Renal pelvis (tissue), 12 donors: ENCODE data around the gene SOS1. TPM values are rescaled to one million over a fixed set of nuclear protein-coding genes. Genes with fewer than 3 reads are reported as not detected.
"Not testable (repeated sequence)": the region's sequence is repeated elsewhere in the genome, so short reads cannot be mapped to it uniquely, and the experiment has no call there.

Experiments
- DNase-seq: peaks from one replicate; pipeline ENCODE4 v3.0.0-alpha.2; 2013
- long read RNA-seq, 16 experiments: transcript quantifications; one replicate each; lab custom pipeline, GENCODE V29; 2026
- polyA plus RNA-seq, 3 donors: library from polyadenylated mRNA; unstranded; fragments of 120-200 nt; gene quantifications; one replicate each; pipeline ENCODE4 v1.2.1, GENCODE V29; 2013; ENCODE audit not compliant: insufficient read length in 3 of 3

Gene SOS1
- polyA plus RNA-seq: 10 to 100 TPM; 49.4 to 60.1 (median 52.2) TPM
- long read RNA-seq, donor 1, full-length matches to known transcripts: 1 of 1 reads
- long read RNA-seq, donor 1, partial matches to known transcripts: 0 of 1 reads
- long read RNA-seq, donor 1, other reads (novel, unspliced or antisense): 0 of 1 reads
- long read RNA-seq, donor 2, partial matches to known transcripts: 10 of 10 reads
- long read RNA-seq, donor 2, other reads (novel, unspliced or antisense): 0 of 10 reads
- long read RNA-seq, donor 3, partial matches to known transcripts: 0 of 2 reads
- long read RNA-seq, donor 3, other reads (novel, unspliced or antisense): 0 of 2 reads
- long read RNA-seq, donor 4, full-length matches to known transcripts: 5 of 5 reads
- long read RNA-seq, donor 4, partial matches to known transcripts: 0 of 5 reads
- long read RNA-seq, donor 4, other reads (novel, unspliced or antisense): 0 of 5 reads
- long read RNA-seq, donor 5: 0 reads
- long read RNA-seq, donor 6, partial matches to known transcripts: 6 of 7 reads
- long read RNA-seq, donor 6, other reads (novel, unspliced or antisense): 0 of 7 reads
- long read RNA-seq, donor 7, transcript SOS1-206 (2 exons, 523 nt): major isoform, 10 of 21 reads
- long read RNA-seq, donor 7, partial matches to known transcripts: 11 of 21 reads
- long read RNA-seq, donor 7, other reads (novel, unspliced or antisense): 0 of 21 reads
- long read RNA-seq, donor 8, full-length matches to known transcripts: 2 of 8 reads
- long read RNA-seq, donor 8, partial matches to known transcripts: 0 of 8 reads
- long read RNA-seq, donor 8, other reads (novel, unspliced or antisense): 6 of 8 reads
- long read RNA-seq, donor 9: 0 reads
- long read RNA-seq, donor 10, full-length matches to known transcripts: 1 of 1 reads
- long read RNA-seq, donor 10, partial matches to known transcripts: 0 of 1 reads
- long read RNA-seq, donor 10, other reads (novel, unspliced or antisense): 0 of 1 reads
- long read RNA-seq, donor 11, transcript SOS1-206 (2 exons, 523 nt): major isoform, 6 of 6 reads
- long read RNA-seq, donor 11, partial matches to known transcripts: 0 of 6 reads
- long read RNA-seq, donor 11, other reads (novel, unspliced or antisense): 0 of 6 reads
- long read RNA-seq, donor 12, full-length matches to known transcripts: 5 of 5 reads
- long read RNA-seq, donor 12, partial matches to known transcripts: 0 of 5 reads
- long read RNA-seq, donor 12, other reads (novel, unspliced or antisense): 0 of 5 reads
- long read RNA-seq, donor 13, partial matches to known transcripts: 0 of 1 reads
- long read RNA-seq, donor 13, other reads (novel, unspliced or antisense): 0 of 1 reads
- long read RNA-seq, donor 14: 0 reads
- long read RNA-seq, donor 15, partial matches to known transcripts: 0 of 18 reads
- long read RNA-seq, donor 15, other reads (novel, unspliced or antisense): 18 of 18 reads
- long read RNA-seq, donor 16: 0 reads

DNA sequence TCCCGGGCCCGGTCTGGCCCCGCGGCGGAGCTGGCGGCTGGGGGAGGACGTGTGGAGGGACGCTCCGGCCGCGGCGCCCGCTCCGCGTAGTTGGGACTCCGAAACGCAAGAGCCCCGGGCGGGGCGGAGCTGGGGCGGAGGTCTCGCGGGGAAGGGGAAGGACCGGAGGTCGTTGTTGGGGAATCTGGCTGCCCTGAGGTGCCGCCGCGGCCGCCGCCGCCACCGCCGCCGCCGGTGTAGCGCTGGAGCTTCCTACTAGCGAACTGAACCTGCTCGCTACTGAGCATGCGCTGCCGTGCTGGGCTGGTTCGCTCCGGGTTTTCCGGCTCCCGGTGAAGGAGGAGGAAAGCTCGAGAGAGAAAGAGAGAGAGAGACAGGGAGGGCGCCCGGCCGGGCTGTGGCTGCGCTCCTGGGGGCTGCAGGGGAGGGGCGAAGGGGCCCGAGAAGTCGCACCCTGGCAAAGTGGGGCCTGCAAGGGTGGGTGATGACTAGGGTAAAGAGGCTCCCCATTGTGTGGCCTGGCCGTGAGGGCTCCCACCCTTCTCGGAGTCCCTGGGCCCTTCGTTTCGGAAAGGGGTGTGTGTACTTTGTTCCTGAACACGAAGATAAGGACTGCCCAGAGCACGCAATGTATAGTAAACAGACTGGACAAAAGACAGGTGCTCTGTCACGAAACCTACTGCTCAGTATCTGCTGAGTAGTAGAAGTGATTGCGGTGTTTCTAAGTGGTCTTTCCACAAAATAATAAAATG lies at the start of gene SOS1:
Gene SOS1 (minus strand): TSS at position 281 of the 752 bp plus-strand sequence. CDS start 629 bp downstream, outside the sequence.
- peak; percentile 96 for DNase-seq

DNA sequence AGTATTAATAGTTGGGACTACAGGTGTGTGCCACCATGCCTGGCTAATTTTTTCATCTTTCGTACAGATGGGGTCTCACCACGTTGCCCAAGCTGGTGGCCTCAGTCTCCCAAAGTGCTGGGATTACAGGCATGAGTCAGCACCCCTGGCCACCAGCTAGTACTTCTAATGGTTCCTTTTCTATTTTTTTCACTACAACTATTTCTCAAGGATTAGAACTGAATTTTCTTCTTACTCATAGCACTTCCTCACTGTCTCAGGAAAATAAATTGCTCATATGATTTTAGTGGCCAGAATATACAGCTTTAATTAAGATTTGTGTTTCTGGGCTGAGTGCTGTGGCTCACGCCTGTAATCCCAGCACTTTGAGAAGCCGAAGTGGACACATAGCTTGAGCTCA lies 43.2 kb upstream of the SOS1 start:
- DNase-seq: no peak

DNA sequence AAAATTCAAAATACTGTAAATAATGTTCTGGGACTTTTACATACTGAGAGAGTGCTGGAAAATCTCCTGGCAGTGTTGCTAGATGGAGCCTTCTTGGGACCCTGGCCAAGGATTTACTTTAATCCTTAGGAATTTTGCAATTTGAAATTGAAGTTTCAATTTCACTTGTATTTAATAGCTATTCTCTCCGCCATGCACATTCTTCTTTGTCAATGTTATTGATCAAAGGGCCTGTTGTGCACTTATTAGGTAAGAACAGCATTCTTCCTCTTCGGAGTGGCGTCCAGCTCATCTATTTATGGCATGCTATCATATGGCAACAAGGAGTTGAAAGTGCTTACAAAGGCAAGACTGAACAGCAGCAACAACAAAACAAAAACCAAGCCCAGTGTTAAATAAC lies 40.1 kb upstream of the SOS1 start:
- DNase-seq: no peak

DNA sequence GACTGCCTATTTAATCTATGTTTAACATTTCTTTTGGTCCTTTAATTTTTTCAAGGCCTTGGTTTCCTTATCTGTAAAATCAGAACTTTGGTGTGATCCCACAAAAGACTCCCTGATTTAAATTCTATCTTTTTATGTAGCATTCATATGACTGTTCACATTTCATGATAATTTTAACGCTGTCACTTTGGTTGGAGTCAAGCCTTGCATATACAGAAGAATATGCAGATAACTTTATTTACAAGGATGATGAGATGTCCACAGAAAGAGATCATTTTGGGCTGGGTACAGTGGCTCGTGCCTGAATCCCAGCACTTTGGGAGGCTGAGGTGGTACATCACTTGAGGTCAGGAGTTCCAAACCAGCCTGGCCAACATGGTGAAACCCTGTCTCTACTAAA lies 38.4 kb upstream of the SOS1 start:
- no peak for DNase-seq

DNA sequence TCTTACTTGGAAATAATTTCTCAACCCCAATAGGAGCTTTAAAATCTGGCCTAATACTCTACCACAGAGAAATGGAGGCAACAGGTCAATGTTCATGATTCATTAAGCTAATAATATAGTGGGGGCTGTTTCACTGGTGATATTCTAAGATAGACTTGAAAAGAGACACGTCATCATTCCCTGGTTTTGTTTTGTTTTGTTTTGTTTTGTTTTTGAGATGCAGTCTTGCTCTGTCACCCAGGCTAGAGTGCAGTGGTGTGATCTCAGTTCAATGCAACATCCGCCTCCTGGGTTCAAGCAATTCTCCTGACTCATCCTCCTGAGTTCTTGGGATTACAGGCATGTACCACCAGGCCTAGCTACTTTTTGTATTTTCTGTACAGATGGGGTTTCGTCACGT lies 37.5 kb upstream of the SOS1 start:
- DNase-seq: no peak

DNA sequence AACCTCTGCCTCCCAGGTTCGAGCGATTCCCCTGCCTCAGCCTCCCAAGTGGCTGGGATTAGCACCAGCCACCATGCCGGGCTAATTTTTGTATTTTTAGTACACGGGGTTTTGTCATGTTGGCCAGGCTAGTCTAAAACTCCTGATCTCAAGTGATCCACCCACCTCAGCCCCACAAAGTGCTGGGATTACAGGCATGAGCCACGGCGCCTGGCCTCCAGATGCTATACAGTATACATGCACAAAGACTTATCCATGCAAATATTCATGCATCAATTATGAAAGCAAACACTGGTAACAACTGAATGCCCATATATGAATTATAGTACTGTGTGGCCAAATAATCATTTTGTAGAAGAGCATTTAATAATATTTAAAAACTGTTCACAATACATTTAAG lies 36.0 kb upstream of the SOS1 start:
- no peak for DNase-seq

DNA sequence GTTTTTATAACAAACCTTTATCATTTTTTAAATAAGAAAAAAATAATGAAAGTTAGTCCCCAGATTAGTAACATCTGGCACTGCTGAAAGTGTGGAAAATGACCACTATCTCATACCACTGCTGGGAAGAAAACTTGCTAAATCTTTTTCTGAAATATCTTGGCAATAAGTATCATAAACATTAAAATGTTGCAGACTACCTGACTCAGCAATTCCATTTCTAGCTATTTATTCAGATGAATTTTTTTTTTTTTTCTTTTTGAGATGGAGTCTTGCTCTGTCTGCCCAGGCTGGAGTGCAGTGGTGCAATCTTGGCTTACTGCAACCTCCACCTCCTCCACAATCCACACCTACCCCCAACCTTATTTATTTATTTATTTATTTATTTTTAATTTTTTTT lies 35.3 kb upstream of the SOS1 start:
- no peak for DNase-seq

DNA sequence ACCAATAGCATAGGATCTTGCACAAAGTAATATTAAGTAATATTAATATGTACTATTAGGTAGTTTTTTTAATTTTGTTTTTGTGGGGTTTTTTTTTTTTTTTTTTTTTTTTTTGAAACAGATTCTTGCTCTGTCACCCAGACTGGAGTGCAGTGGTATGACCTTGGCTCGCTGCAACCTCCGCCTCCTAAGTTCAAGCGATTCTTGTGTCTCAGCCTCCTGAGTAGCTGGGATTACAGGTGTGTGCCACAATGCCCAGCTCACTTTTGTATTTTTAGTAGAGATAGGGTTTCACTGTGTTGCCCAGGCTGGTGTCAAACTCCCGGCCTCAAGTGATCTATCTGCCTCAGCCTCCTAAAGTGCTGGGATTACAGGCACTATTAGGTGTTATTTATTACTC lies 34.7 kb upstream of the SOS1 start:
- DNase-seq: not testable (repeated sequence)

DNA sequence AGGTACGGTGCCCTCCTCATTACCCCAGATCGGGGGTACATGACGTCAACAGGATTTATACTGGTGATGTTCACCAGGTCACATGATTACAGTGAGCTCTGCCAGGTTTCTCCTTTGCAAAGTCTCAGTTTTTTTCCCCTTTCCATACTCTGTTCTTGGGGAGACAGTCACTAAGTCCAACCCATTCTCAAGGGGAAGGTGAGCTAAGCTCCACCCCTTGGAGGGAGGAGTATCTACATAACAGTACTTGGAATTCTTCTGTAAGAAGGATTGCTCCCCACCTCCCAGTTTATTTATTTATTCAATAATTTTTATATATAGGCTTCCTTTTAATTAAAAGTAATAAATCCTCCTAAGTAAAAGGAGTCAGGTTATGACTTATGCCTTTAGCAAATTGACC lies 34.1 kb upstream of the SOS1 start:
- DNase-seq: no peak

DNA sequence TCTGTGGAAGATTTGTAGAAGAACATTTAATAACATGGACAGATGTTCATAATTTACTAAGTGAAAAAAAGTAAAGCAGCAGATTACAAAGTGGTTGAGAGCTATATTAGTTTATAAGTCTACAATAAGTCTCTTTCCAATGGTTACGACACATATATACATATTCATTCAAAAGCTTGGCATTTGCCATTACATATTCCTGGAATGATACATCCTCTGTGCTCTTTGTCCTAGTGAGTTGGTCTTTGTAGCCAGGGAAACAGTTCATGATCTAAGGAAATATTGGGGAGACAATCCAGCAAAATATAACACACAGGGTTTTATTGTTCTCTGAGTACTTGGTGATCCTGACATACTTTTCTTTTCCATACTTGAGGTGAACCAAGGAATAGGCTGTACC lies 32.5 kb upstream of the SOS1 start:
- DNase-seq: no peak

DNA sequence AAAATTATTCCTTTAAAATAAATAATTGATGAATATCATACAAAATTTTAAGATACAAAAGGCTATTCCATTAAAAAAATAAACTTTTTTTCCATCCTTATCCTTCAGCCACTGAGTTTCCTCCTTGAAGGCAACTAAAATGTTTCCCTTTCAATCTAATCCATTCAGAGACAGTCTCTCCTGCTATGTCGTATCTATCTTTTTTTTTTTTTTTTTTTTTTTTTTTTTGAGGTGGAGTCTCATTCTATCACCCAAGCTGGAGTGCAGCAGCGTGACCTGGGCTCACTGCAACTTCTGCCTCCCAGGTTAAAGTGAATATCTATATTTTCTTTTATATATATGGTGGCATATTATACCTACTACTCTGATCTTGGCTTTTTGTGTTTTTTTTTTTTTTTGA lies 31.7 kb upstream of the SOS1 start:
- no peak for DNase-seq

DNA sequence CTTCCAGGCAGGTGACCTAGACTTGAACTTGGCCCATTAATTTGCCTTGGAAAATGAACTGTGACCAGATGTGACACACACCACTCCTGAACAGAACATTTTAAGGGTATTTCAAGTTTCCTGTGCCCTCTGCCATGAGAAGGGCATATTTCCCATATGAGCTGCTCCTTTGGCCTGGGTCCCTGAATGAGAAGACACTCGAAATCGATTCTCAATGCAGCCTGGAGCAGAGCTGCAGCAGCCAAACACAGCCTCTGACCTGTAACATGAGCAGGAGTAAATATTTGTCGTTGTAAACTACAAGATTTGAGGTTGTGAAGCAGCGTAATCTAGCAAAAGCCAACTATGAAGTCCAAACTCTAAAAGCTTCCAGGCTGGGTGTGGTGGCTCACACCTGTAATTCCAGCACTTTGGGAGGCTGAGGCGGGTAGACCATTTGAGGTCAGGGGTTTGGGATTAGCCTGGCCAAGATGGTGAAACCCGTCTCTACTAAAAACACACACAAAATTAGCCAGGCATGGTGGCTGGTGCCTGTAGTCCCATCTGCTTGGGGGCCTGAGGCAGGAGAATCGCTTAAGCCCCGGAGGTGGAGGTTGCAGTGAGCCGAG lies 30.1 kb upstream of the SOS1 start:
- DNase-seq: peak; percentile 17

DNA sequence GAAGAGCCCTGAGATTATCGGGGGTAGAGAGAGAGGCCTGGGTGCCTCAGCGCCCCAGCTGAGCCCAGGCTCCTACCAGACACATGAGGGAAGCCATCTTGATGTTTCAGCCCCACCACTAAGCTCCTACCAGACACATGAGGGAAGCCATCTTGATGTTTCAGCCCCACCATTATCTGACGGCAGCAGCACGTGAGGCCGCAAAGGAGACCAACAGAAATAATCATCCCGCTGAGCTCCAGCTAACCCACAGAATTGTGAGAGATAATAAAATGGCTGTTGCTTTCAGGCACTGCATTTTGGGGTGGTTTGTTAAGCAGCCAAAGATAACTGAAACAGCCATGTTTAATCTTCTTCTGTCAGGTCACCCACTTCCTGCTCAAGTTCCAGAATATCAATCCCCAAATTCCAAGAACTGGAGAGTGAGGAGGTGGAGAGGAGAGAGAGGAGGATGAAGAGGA lies 29.3 kb upstream of the SOS1 start:
- no peak for DNase-seq

DNA sequence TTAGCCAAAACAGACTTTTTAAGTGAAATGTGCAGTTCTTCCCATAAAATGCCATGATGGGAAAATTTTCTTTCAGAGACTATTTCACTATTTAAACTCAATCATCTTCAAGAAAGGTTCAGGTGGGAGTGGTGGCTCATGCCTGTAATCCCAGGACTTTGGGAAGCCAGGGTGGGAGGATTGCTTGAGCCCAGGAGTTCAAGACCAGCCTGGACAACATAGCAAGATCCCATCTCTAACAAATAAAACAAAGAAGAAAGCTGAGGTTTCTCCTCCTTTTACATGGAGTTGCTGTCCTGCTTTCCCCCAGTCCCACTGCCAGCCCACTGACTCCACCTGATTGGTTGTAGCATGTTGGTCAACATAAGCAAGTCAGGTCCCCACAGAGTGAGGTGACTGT lies 25.8 kb upstream of the SOS1 start:
- DNase-seq: no peak

DNA sequence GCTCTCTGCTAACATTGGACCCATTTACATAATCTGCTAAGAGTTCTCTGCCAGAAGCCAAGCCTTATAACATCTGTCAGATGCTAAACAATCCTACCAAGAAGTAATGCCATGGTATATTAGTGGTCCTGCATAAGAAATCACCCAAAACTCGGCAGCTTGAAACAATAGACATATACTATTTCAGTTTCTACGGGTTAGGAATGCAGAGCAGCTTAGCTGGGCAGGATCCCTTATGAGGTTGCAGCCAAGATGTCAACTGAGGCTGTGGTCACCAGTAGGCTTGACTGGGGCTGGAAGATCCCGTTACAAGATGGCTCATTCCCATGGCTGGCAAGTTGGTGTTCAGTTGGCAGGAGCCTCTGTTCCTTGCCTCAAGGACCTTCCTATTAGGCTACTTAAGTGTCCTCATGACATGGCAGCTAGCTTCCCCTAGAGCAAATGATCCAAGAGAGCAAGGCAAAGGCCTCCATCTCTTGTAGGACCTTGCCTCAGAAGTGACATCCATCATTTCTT lies 25.1 kb upstream of the SOS1 start:
- no peak for DNase-seq

DNA sequence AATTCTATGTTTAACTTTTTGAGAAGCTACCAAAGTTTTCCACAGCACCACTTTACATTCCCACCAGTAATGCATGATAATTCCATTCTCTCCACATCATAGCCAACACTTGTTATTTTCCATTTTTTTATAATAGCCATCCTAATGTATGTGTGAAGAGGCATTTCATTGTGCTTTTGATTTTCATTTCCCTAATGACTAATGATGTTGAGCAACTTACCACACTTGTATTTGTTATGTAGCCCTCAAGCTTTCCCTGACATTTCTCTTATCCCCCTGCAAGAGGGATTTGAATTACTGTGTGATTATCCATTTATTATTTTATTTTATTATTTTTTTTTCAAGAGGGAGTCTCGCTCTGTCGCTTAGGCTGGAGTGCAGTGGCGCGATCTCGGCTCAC lies 23.6 kb upstream of the SOS1 start:
- DNase-seq: no peak

DNA sequence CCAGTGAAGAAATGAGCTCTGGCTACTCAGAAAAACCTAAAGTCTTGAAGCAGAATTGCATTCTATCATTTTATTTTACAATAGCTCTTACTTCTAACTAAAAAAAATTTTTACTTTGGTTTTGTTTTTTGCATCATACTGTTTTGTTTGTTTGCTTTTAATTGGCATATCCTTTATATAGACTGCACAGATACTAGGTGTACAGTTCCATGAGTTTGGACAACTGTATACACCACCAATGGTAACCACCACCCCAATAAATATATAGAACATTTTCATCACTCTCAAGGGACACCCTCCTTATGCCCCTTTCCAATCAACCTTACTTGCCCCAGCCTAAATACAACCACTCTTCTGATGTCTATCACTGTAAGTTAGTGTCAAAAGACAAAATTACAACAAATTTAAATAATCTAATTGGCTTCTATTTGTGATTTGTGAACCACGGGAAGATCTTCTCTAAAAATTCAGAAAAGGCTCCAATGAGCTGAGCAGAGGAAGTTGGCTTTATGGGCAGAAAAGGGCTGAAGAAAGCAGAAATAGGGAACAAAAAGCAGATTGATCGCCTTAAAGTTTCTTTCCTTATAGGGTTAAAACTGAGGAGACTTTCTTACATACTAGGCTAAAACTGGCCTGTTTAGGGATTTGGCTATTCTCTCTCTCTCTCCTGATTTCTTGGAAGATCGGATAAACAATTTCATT lies 22.2 kb upstream of the SOS1 start:
- no peak for DNase-seq

DNA sequence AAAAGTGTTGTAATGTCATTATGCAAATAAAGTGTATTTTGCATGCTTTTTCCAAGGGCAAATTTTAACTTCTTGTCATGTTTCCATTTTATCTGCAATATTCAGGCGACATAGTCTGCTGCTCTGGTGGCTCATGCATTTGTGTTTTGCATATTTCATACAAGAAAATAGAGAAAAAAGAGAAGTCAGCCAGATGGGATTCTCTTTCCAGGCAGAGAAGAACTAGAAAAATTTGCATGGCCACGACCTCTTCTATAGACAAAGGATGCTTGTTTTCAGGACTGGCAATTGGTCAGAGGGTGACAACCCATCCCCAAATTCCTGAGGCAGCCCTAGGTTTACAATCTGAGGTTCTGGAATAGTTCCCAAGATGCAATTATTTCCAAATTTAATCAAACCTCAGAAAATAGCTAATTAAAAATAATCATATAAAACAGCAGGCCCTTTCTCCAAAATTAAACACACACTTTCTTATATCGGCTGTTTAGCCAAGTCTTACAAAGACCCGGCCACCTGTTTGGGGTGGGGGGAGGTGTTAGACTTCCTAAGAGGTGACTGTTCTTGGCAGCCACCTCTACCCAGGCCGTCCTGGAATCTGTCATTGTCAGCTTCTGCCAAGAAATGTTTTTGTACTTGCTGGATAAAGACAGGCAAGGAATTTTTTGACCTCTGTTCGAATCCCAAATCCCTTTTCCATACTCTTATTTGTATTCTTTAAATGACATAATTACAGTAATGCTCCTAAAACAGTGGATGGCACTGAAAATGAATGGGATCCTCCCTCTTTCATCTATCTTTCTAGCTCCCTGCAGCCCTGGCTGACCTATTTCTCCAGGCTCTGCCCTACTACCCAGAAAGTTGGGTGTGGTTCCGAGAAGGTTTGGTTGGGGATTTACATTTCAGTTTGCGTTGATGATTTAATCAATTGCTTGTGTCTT lies 20.8 kb upstream of the SOS1 start:
- no peak for DNase-seq
